Activated naive CD4-positive, alpha-beta T cell treated with anti-CD3 and anti-CD28 coated beads for 36 hours (primary cell): Measurements from ENCODE around the gene PSMA6. TPM values are rescaled to one million over a fixed set of nuclear protein-coding genes. Genes with fewer than 3 reads are reported as not detected.

Experiments used
- CTCF ChIA-PET: fragments of 350-600 bp; sonication (Branson Sonifier 250); formaldehyde crosslinking; loops from one replicate; lab custom pipeline; 2021; ENCODE audit warnings: antibody characterized with exemption; lab: Charles Lee
- DNase-seq: peaks from one replicate; pipeline ENCODE4 v3.0.0-alpha.2; 2020
- H3K27ac Mint-ChIP-seq: one replicate; pipeline ENCODE4 v1.8.0; 2021; ENCODE audit warnings: mild to moderate bottlenecking, mixed read lengths
- H3K27me3 Mint-ChIP-seq: one replicate; pipeline ENCODE4 v1.8.0; 2021; ENCODE audit warnings: low read depth, mixed read lengths
- H3K36me3 Mint-ChIP-seq: one replicate; pipeline ENCODE4 v1.8.0; 2021; ENCODE audit warnings: low read depth, mixed read lengths
- H3K4me1 Mint-ChIP-seq: one replicate; pipeline ENCODE4 v1.8.0; 2021; ENCODE audit warnings: low read depth, mixed read lengths
- H3K4me3 Mint-ChIP-seq: one replicate; pipeline ENCODE4 v1.8.0; 2021; ENCODE audit warnings: mild to moderate bottlenecking, moderate library complexity, mixed read lengths
- H3K9me3 Mint-ChIP-seq: one replicate; pipeline ENCODE4 v1.8.0; 2021; ENCODE audit warnings: mixed read lengths
- intact Hi-C: fragments of 100-400 bp; cut with micrococcal nuclease; formaldehyde crosslinking; loops from one replicate; pipeline ENCODE4 v1.15.1; 2023
- total RNA-seq, 2 experiments: library from RNA; stranded (reverse); gene quantifications; one replicate each; pipeline ENCODE4 v1.2.3, GENCODE V29; 2021

The PSMA6 gene
- total RNA-seq, 2 experiments from 2014 or later: 433 to 437 TPM

DNA sequence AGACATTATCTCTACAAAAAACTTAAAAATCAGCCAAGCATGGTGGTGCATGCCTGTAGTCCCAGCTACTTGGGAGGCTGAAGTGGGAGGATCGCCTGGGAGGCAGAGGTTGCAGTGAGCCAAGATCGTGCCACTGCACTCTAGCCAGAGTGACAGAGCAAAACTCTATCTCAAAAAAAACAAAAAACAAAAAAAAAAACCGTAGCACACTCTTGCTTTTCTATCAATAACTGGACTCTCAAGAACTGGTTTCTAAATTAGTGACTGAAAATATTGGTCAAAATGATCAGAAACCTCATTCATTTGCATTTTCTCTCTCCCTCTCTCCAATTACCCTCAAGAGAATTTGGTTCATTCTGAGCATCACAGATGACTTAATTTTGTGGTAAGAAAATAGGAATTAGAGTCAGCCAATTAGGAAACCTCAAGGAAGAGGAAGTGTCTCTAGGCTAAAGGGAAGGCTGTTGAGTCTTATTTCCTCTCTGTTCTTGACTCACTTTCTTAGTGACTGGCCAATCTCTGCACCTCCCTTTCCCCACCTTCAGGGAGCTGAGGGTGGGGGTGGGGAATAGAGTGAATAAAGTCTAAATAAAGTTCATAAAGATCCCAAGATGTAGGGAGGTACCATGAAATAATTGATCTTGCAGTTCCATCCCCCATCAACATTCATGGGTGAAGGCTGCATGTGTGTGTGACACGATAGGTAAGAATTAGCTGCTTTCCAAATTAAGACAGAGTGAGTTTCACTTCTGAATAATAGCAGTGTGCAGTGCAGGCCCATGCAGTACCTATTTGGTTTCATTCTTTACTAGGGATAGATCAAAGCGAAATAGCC lies 6.8 kb upstream of the PSMA6 start:
- Mint-ChIP-seq H3K27ac (peak overlapping the region; percentile 96), H3K4me1 (peaks cover 55% of the 10 kb centered on the region), H3K9me3 (no peaks in the 10 kb centered on the region), H3K4me3 (peak overlapping the region; percentile 35), H3K36me3 (peaks cover 15% of the 10 kb centered on the region), H3K27me3 (no peaks in the 10 kb centered on the region)
- intact Hi-C loops: loop anchor here (1.0 to 5.0 kb wide), 8 partner anchors 9 to 748 kb away; partner anchors contain the start of genes BRMS1L, EAPP and FAM177A1
- CTCF ChIA-PET: interaction anchor here (0.5 to 4.3 kb wide), 14 partner anchors 15 to 750 kb away, joined by 3 to 30 read pairs (median 4); partner anchors contain the start of gene NFKBIA
- peak; percentile 47 for DNase-seq

- Mint-ChIP-seq H3K4me3 (peak overlapping the region; percentile 55), H3K27ac (peak overlapping the region; percentile 96), H3K4me1 (peaks cover 59% of the 10 kb centered on the region), H3K27me3 (no peaks in the 10 kb centered on the region), H3K9me3 (no peaks in the 10 kb centered on the region), H3K36me3 (peaks cover 9% of the 10 kb centered on the region)
- CTCF ChIA-PET: interaction anchor here (0.5 to 4.3 kb wide), 15 partner anchors 9 to 750 kb away, joined by 3 to 30 read pairs (median 4); partner anchors contain the start of gene NFKBIA
- intact Hi-C loops: loop anchor here (2.0 to 5.0 kb wide), 4 partner anchors 57 to 749 kb away; partner anchors contain the start of genes EAPP and FAM177A1
- DNase-seq: peak; percentile 23
Measured at GRCh38 chr14:35286003-35286600, 6.1 kb upstream of the PSMA6 start.

DNA sequence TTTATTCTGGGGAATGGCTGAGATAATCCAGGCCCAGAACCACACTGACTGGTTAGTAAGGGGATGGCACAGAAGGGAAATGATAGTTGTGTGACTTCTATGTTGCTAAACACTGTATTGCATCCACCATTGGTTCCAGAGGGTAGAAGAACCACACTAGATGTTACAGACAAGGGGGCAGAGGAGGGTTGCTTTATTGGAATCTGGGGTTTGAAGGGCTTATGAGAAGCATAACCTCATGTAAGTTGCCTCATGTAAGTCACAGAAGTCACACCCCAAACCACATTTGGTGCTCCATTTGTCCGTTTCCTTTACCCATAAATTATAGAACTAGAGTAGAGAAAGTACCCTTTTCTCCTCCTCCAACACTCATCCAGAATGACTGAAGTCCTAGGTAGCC lies 5.5 kb upstream of the PSMA6 start:
- CTCF ChIA-PET: interaction anchor here (0.6 to 4.3 kb wide), 18 partner anchors 9 to 293 kb away, joined by 3 to 30 read pairs (median 4); partner anchors contain the start of gene NFKBIA
- Mint-ChIP-seq H3K27me3 (no peaks in the 10 kb centered on the region), H3K9me3 (no peaks in the 10 kb centered on the region), H3K36me3 (peaks cover 8% of the 10 kb centered on the region), H3K27ac (peak overlapping the region; percentile 96), H3K4me1 (peaks cover 57% of the 10 kb centered on the region), H3K4me3 (peak overlapping the region; percentile 55)
- intact Hi-C loops: loop anchor here (1.0 to 5.0 kb wide), 13 partner anchors 32 to 749 kb away; partner anchors contain the start of genes EAPP, FAM177A1, NFKBIA and PRORP
- peak; percentile 57 for DNase-seq

GRCh38 chr14:35287431-35288013 lies 4.7 kb upstream of the PSMA6 start:
- Mint-ChIP-seq H3K4me3 (peak overlapping the region; percentile 55), H3K27me3 (no peaks in the 10 kb centered on the region), H3K4me1 (peaks cover 56% of the 10 kb centered on the region), H3K27ac (peak overlapping the region; percentile 96), H3K9me3 (no peaks in the 10 kb centered on the region), H3K36me3 (peaks cover 5% of the 10 kb centered on the region)
- CTCF ChIA-PET: interaction anchor here (0.6 to 3.5 kb wide), 12 partner anchors 8 to 147 kb away, joined by 3 to 30 read pairs (median 4); partner anchors contain the start of gene NFKBIA
- intact Hi-C loops: loop anchor here (1.0 to 5.0 kb wide), 13 partner anchors 33 to 750 kb away; partner anchors contain the start of genes EAPP, FAM177A1, NFKBIA and PRORP
- peak; percentile 83 for DNase-seq

GRCh38 chr14:35289623-35290022 lies 2.6 kb upstream of the PSMA6 start:
- Mint-ChIP-seq H3K9me3 (no peaks in the 10 kb centered on the region), H3K4me1 (peaks cover 56% of the 10 kb centered on the region), H3K27ac (no peak overlapping the region), H3K27me3 (no peaks in the 10 kb centered on the region), H3K36me3 (peaks cover 13% of the 10 kb centered on the region), H3K4me3 (no peak overlapping the region)
- DNase-seq: no peak
- CTCF ChIA-PET: no interaction called here
- intact Hi-C loops: loop anchor here (5.0 to 10.0 kb wide), 4 partner anchors 245 to 752 kb away; partner anchors contain the start of genes EAPP, INSM2 and RALGAPA1

DNA sequence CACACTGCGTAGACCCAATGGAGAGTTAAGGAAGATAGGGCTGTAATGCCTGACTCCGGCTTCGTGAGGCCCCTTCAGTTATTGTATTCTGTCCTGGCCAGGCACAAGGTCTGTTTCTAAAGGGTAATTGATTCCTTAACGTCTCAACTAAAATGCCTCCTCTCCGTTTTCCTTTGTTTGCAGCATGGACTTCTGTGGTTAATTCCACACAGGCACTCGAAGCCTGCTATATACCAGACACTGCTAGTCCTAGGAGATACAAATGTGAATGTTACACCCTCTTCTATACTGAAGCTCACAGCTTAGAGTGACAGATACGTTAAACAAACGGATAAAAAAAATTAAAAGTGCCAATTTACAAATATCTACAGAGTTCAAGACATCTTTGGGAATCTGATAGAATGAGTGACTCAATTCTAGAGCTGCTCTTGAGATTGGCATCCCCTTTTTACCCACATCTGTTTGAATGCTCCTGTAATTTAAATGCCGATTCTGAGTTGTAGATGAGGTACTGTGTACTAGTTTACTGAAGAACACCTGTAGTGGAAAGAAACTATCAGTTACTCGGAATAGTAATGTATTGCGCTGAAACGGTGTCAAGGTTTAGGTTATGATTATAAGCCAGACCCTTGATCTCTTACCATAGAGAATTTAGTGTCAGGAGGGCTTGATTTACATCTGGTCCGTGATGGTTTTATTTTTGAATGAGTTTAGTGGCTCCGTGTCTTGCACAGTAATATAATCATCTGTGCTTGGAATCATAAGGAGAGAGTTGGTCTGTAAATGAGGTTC lies 784 bp downstream of the PSMA6 start:
- Mint-ChIP-seq H3K4me3 (peak overlapping the region; percentile 98), H3K27ac (peak overlapping the region; percentile 97), H3K4me1 (peaks cover 53% of the 10 kb centered on the region), H3K9me3 (peaks cover 1% of the 10 kb centered on the region), H3K27me3 (no peaks in the 10 kb centered on the region), H3K36me3 (peaks cover 30% of the 10 kb centered on the region)
- CTCF ChIA-PET: interaction anchor here (0.8 to 2.7 kb wide), 7 partner anchors 8 to 129 kb away, joined by 3 to 20 read pairs (median 4); partner anchors contain the start of gene NFKBIA
- DNase-seq: no peak
- intact Hi-C loops: loop anchor here (1.0 to 10.0 kb wide), 15 partner anchors 8 to 534 kb away; partner anchors contain the start of genes BRMS1L, INSM2, NFKBIA and PRORP

GRCh38 chr14:35295845-35296161 lies 3.6 kb downstream of the PSMA6 start:
- Mint-ChIP-seq H3K36me3 (peaks cover 32% of the 10 kb centered on the region), H3K4me3 (peak overlapping the region; percentile 47), H3K27ac (peak overlapping the region; percentile 37), H3K9me3 (peaks cover 1% of the 10 kb centered on the region), H3K4me1 (peaks cover 55% of the 10 kb centered on the region), H3K27me3 (no peaks in the 10 kb centered on the region)
- intact Hi-C loops: loop anchor here (2.0 to 10.0 kb wide), 2 partner anchors 239 to 249 kb away; partner anchors contain the start of genes FAM177A1 and INSM2
- DNase-seq: no peak
- CTCF ChIA-PET: interaction anchor here (0.9 to 1.3 kb wide), 3 partner anchors 8 to 118 kb away, joined by 3 to 4 read pairs (median 4); partner anchors contain the start of gene NFKBIA

- Mint-ChIP-seq H3K27me3 (no peaks in the 10 kb centered on the region), H3K27ac (peak overlapping the region; percentile 70), H3K9me3 (peaks cover 1% of the 10 kb centered on the region), H3K4me1 (peaks cover 61% of the 10 kb centered on the region), H3K36me3 (peaks cover 34% of the 10 kb centered on the region), H3K4me3 (peak overlapping the region; percentile 15)
- no peak for DNase-seq
- intact Hi-C loops: loop anchor here (10.0 kb wide), 1 partner anchor 238 kb away; the partner anchor contains the start of gene INSM2
- CTCF ChIA-PET: interaction anchor here (0.6 to 1.2 kb wide), 5 partner anchors 9 to 157 kb away, joined by 3 to 8 read pairs (median 4); no protein-coding TSS in a partner anchor
Measured at GRCh38 chr14:35296545-35296944, 4.4 kb downstream of the PSMA6 start.

GRCh38 chr14:35297706-35298105 lies 5.5 kb downstream of the PSMA6 start:
- Mint-ChIP-seq H3K9me3 (peaks cover 1% of the 10 kb centered on the region), H3K4me1 (peaks cover 71% of the 10 kb centered on the region), H3K36me3 (peaks cover 38% of the 10 kb centered on the region), H3K27me3 (no peaks in the 10 kb centered on the region), H3K4me3 (no peak overlapping the region), H3K27ac (peak overlapping the region; percentile 65)
- no peak for DNase-seq
- CTCF ChIA-PET: interaction anchor here (0.6 to 0.9 kb wide), 2 partner anchors 10 to 183 kb away, joined by 3 to 6 read pairs; no protein-coding TSS in a partner anchor
- intact Hi-C loops: loop anchor here (10.0 kb wide), 1 partner anchor 237 kb away; the partner anchor contains the start of gene INSM2

- Mint-ChIP-seq H3K4me3 (no peak overlapping the region), H3K4me1 (peaks cover 77% of the 10 kb centered on the region), H3K9me3 (peaks cover 1% of the 10 kb centered on the region), H3K36me3 (peaks cover 39% of the 10 kb centered on the region), H3K27me3 (no peaks in the 10 kb centered on the region), H3K27ac (no peak overlapping the region)
- DNase-seq: no peak
- intact Hi-C loops: loop anchor here (10.0 kb wide), 1 partner anchor 236 kb away; the partner anchor contains the start of gene INSM2
- CTCF ChIA-PET: interaction anchor here (0.9 kb wide), 2 partner anchors 11 to 114 kb away, joined by 3 to 4 read pairs; no protein-coding TSS in a partner anchor
Measured at GRCh38 chr14:35298351-35298750, 6.2 kb downstream of the PSMA6 start.
